ENCODE measurements around the gene FAHD2A. TPM values are rescaled to one million over a fixed set of nuclear protein-coding genes. Genes with fewer than 3 reads are reported as not detected.

Gene FAHD2A
- total and polyA plus RNA-seq, 2 of the 8 experiments (the other 6 are each of a cell fraction or from before 2014, with no cell fraction given) = 24.2 to 26.7 TPM

DNA sequence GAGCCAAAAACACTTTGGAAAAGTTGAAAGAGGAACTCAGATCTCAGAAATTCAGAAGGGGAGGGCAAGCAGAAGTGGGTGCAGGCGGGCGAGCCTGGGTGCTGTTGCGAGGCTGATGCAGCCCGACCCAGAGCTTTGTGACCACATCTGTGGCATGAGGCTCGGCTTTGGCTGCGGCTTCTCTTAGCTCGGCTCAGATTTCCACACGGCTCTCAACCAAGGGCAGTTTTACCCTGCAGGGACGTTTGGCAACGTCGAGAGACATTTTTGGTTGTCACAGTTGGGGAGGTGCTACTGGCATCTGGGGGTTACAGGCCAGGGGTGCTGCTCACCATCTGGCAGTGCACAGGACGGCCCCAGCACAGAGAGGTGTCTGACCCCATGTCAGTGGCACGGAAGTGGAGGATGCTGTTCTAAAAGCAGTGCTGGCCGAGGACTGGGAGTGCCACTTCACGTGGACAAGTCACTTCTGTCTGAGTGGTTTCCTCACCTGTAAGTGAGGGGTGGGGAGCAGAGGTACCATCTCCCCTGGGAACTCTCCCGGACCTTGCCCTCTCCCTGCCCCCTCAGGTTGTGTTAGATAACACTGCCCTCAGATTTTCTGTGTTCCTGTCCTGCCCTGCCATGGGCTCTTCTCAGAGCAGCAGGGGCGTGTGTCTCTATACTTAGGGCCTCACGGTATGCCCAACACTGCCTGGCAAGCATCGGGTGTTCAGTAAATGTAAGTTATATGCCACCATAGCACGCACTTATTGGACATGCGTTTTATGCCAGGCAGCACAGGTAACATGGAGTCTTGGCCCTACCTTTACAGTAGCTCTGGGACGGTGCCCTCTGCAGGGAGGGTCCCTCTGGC, 48.7 kb upstream of the FAHD2A start (continued):
- TF ChIP-seq TCF12 (IDR thresholded peaks at IDR 0.05; ENCODE audit: low read depth, low read length) (no peak), SIN3A (conservative IDR thresholded peaks at IDR 0.05 in 1 of 2, IDR thresholded peaks at IDR 0.05 in 1 of 2; ENCODE audit: low read depth in 1 of 2, low read length in 2 of 2) (no peak), TEAD4 (IDR thresholded peaks at IDR 0.05; ENCODE audit: low read depth, low read length) (no peak), ZNF274 (IDR thresholded peaks at IDR 0.05; ENCODE audit: borderline replicate concordance, extremely low read depth, low read length) (no peak), CBX8 (IDR thresholded peaks at IDR 0.05; ENCODE audit: borderline replicate concordance, low read depth, low read length) (no peak)
